ENCODE data around the gene KLHL29. TPM values are rescaled to one million over a fixed set of nuclear protein-coding genes. Genes with fewer than 3 reads are reported as not detected.

The KLHL29 gene
- total RNA-seq, 1 donor from 2014 or later, result 17.5 TPM

DNA sequence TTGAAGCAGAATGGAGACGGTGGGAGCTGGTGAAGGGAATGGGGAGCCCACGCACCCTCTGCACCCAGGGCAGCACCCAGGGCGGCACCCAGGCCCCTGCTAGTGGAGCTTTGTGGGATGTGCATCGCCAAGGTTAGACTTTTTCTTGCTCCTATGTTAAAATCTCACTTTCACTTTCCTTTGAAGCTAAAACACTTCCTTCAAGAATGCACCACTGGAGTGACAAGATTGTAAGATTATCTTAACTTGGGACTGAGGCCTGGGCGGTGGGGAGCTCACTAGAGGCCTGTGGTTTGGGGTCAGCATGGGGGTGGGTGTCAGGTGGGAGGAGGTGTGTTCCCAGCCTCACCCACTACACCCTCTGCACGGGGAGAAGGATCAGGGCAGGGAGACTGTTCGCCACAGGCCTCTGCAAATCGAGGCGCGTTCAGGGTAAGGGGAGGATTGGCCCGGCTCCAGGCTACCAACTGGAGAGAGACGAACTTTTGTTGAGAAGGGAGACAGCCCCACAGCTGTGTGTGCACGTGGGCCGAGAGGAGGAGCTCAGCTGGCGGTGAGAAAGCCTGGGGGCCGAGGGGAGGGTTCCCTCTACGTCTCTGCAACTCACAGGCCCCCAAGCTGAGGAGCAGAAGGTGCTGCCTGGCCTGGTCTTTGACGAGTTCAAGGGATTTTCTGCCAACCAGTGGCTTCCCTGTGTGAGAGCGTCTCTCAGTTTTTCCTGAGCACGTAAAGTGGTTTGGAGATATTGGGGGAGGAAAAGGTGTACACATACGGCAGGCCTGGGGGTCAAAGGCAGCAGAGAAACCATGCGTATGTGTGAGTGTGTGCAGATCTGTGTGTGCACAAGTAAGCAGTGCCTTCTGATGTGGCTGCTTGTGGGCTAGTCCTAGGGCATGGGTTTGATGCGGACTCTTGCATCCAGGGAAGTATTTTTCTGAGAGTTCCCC is 147.7 kb downstream of the KLHL29 start:
- Mint-ChIP-seq H3K27ac (ENCODE audit: unreplicated experiment) (no peak overlapping the region), H3K4me1 (ENCODE audit: unreplicated experiment) (peaks cover 8% of the 10 kb centered on the region), H3K27me3 (ENCODE audit: unreplicated experiment) (peaks cover 11% of the 10 kb centered on the region), H3K9me3 (ENCODE audit: unreplicated experiment) (no peaks in the 10 kb centered on the region), H3K4me3 (ENCODE audit: unreplicated experiment) (no peak overlapping the region), H3K36me3 (ENCODE audit: low read depth, unreplicated experiment) (peaks cover 3% of the 10 kb centered on the region)
- DNase-seq (ENCODE audit: low spot score), result no peak
- TF ChIP-seq, protein P1, sequence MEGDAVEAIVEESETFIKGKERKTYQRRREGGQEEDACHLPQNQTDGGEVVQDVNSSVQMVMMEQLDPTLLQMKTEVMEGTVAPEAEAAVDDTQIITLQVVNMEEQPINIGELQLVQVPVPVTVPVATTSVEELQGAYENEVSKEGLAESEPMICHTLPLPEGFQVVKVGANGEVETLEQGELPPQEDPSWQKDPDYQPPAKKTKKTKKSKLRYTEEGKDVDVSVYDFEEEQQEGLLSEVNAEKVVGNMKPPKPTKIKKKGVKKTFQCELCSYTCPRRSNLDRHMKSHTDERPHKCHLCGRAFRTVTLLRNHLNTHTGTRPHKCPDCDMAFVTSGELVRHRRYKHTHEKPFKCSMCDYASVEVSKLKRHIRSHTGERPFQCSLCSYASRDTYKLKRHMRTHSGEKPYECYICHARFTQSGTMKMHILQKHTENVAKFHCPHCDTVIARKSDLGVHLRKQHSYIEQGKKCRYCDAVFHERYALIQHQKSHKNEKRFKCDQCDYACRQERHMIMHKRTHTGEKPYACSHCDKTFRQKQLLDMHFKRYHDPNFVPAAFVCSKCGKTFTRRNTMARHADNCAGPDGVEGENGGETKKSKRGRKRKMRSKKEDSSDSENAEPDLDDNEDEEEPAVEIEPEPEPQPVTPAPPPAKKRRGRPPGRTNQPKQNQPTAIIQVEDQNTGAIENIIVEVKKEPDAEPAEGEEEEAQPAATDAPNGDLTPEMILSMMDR (IDR thresholded peaks at IDR 0.05; ENCODE audit: unreplicated experiment), result no peak

DNA sequence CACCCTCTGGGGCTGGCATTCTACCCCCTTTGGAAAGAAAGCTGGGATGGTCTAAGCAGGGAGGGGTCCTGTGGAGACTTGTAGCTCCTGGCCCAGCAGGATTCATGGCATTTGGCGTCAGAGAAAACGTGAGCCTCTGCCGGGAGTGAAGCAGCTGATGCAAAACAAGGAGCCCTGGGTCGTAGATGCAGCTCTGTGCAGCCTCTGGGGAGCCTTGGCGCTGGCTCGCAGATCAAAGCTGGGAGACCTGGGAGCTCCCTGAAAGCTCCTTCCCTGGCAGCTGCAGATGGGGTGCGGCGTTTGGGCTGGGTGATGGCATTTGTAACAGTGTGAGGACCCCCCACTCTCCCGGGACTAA is 148.3 kb downstream of the KLHL29 start:
- TF ChIP-seq, protein P1 (IDR thresholded peaks at IDR 0.05; ENCODE audit: unreplicated experiment), result no peak
- no peak for DNase-seq (ENCODE audit: low spot score)
- H3K27me3 Mint-ChIP-seq (ENCODE audit: unreplicated experiment), result peaks cover 10% of the 10 kb centered on the region
- H3K9me3 Mint-ChIP-seq (ENCODE audit: unreplicated experiment), result no peaks in the 10 kb centered on the region
- peaks cover 8% of the 10 kb centered on the region for H3K4me1 Mint-ChIP-seq (ENCODE audit: unreplicated experiment)
- no peak overlapping the region for H3K27ac Mint-ChIP-seq (ENCODE audit: unreplicated experiment)
- peaks cover 3% of the 10 kb centered on the region for H3K36me3 Mint-ChIP-seq (ENCODE audit: low read depth, unreplicated experiment)
- H3K4me3 Mint-ChIP-seq (ENCODE audit: unreplicated experiment), result no peak overlapping the region

- no peak overlapping the region for H3K27ac Mint-ChIP-seq (ENCODE audit: unreplicated experiment)
- no peaks in the 10 kb centered on the region for H3K9me3 Mint-ChIP-seq (ENCODE audit: unreplicated experiment)
- H3K4me1 Mint-ChIP-seq (ENCODE audit: unreplicated experiment), result peaks cover 8% of the 10 kb centered on the region
- H3K4me3 Mint-ChIP-seq (ENCODE audit: unreplicated experiment), result no peak overlapping the region
- TF ChIP-seq, protein P1 (IDR thresholded peaks at IDR 0.05; ENCODE audit: unreplicated experiment), result no peak
- DNase-seq (ENCODE audit: low spot score), result no peak
- peaks cover 9% of the 10 kb centered on the region for H3K27me3 Mint-ChIP-seq (ENCODE audit: unreplicated experiment)
- H3K36me3 Mint-ChIP-seq (ENCODE audit: low read depth, unreplicated experiment), result peaks cover 3% of the 10 kb centered on the region
Observed at GRCh38 chr2:23534771-23535170, 149.8 kb downstream of the KLHL29 start.

GRCh38 chr2:23536326-23536725 is 151.3 kb downstream of the KLHL29 start:
- H3K4me3 Mint-ChIP-seq (ENCODE audit: unreplicated experiment), result no peak overlapping the region
- H3K36me3 Mint-ChIP-seq (ENCODE audit: low read depth, unreplicated experiment), result peaks cover 3% of the 10 kb centered on the region
- peaks cover 8% of the 10 kb centered on the region for H3K4me1 Mint-ChIP-seq (ENCODE audit: unreplicated experiment)
- no peak overlapping the region for H3K27ac Mint-ChIP-seq (ENCODE audit: unreplicated experiment)
- peaks cover 7% of the 10 kb centered on the region for H3K27me3 Mint-ChIP-seq (ENCODE audit: unreplicated experiment)
- DNase-seq (ENCODE audit: low spot score), result no peak
- no peaks in the 10 kb centered on the region for H3K9me3 Mint-ChIP-seq (ENCODE audit: unreplicated experiment)
- TF ChIP-seq, protein P1 (IDR thresholded peaks at IDR 0.05; ENCODE audit: unreplicated experiment), result no peak

GRCh38 chr2:23537991-23538390 is 153.0 kb downstream of the KLHL29 start:
- DNase-seq (ENCODE audit: low spot score), result no peak
- Mint-ChIP-seq H3K27me3 (ENCODE audit: unreplicated experiment) (peaks cover 1% of the 10 kb centered on the region), H3K9me3 (ENCODE audit: unreplicated experiment) (no peaks in the 10 kb centered on the region), H3K36me3 (ENCODE audit: low read depth, unreplicated experiment) (peaks cover 3% of the 10 kb centered on the region), H3K4me1 (ENCODE audit: unreplicated experiment) (peaks cover 8% of the 10 kb centered on the region), H3K27ac (ENCODE audit: unreplicated experiment) (no peak overlapping the region), H3K4me3 (ENCODE audit: unreplicated experiment) (no peak overlapping the region)
- TF ChIP-seq, protein P1 (IDR thresholded peaks at IDR 0.05; ENCODE audit: unreplicated experiment), result no peak

Data from endothelial cell (in vitro differentiated cells).